H1 (cell line): ENCODE results near the gene PSMC3IP. TPM values are rescaled to one million over a fixed set of nuclear protein-coding genes. Genes with fewer than 3 reads are reported as not detected.

Experiments
- CTCF ChIA-PET: fragments of 300-600 bp; sonication (Branson Sonifier 250); formaldehyde crosslinking; loops from one replicate; lab custom pipeline; 2021; ENCODE audit not compliant: partially characterized antibody; lab: Charles Lee
- POLR2A ChIA-PET: fragments of 300-600 bp; sonication (Branson Sonifier 250); formaldehyde crosslinking; loops from one replicate; lab custom pipeline; 2021; ENCODE audit warnings: inconsistent platforms; ENCODE audit not compliant: partially characterized antibody; lab: Charles Lee
- DNase-seq, 2 experiments: peaks; one replicate each; pipeline versions ENCODE4 v3.0.0 to v3.0.0-alpha.2; 2010 to 2022; ENCODE audit warnings: low spot score in 2 of 2, low read depth in 1 of 2, mixed read lengths in 1 of 2
- FAIRE-seq: peaks from 2 replicates; lab custom pipeline; 2011; peaks lifted over from hg19 to GRCh38; lab: Jason Lieb, UNC
- H2AFZ ChIP-seq: 2 replicates; pipeline ENCODE4 v1.8.1; 2012; ENCODE audit warnings: low read length, inconsistent platforms
- H2AK5ac ChIP-seq: 2 replicates; pipeline ENCODE4 v1.6.1; 2013; ENCODE audit warnings: low read depth, low read length
- H2BK120ac ChIP-seq: replicated peaks from 2 replicates; pipeline ENCODE3; 2013; ENCODE audit warnings: low read depth, low read length, inconsistent platforms
- H2BK12ac ChIP-seq: 2 replicates; pipeline ENCODE4 v1.6.1; 2013; ENCODE audit warnings: low read depth, low read length
- H2BK15ac ChIP-seq: 2 replicates; pipeline ENCODE4 v1.6.1; 2013; ENCODE audit warnings: low read length
- H2BK20ac ChIP-seq: 2 replicates; pipeline ENCODE4 v1.6.1; 2013; ENCODE audit warnings: low read length
- H2BK5ac ChIP-seq: 2 replicates; pipeline ENCODE4 v1.6.1; 2013; ENCODE audit warnings: low read depth, low read length
- H3K14ac ChIP-seq: 2 replicates; pipeline ENCODE4 v1.6.1; 2013; ENCODE audit warnings: inconsistent platforms; ENCODE audit not compliant: insufficient read length
- H3K18ac ChIP-seq: 2 replicates; pipeline ENCODE4 v1.6.1; 2013; ENCODE audit warnings: low read length; ENCODE audit errors: extremely low read depth
- H3K23ac ChIP-seq: 2 replicates; pipeline ENCODE4 v1.6.1; 2013; ENCODE audit warnings: inconsistent platforms; ENCODE audit not compliant: insufficient read length
- H3K23me2 ChIP-seq: 2 replicates; pipeline ENCODE4 v1.6.1; 2013; ENCODE audit warnings: low read depth, low read length
- H3K27ac ChIP-seq: 2 replicates; pipeline ENCODE4 v1.6.1; 2011; ENCODE audit warnings: low read depth, low read length, inconsistent platforms
- H3K27me3 ChIP-seq, 4 experiments: replicated peaks in 1 of 4; 1 replicate in 1 of 4; 2 replicates in 3 of 4; pipeline versions ENCODE4 v1.6.1 to v1.8.1; 2011 to 2013; ENCODE audit warnings: low read length in 3 of 4, mild to moderate bottlenecking in 3 of 4, inconsistent platforms in 2 of 4, mixed read lengths in 2 of 4, moderate library complexity in 1 of 4; ENCODE audit not compliant: control insufficient read depth in 3 of 4, insufficient read depth in 3 of 4; ENCODE audit errors: extremely low read depth in 1 of 4
- H3K36me3 ChIP-seq, 4 experiments: 2 replicates each; pipeline versions ENCODE4 v1.6.1 to v1.8.1; 2011 to 2013; ENCODE audit warnings: mild to moderate bottlenecking in 4 of 4, low read length in 3 of 4, moderate library complexity in 2 of 4, control low read depth in 1 of 4, inconsistent platforms in 1 of 4; ENCODE audit not compliant: insufficient read depth in 4 of 4, control insufficient read depth in 2 of 4
- H3K4ac ChIP-seq: replicated peaks from 2 replicates; pipeline ENCODE3; 2013; ENCODE audit warnings: low read length, low read depth, mixed read lengths, inconsistent platforms; ENCODE audit not compliant: insufficient read length
- H3K4me1 ChIP-seq, 4 experiments: replicated peaks in 1 of 4; 1 replicate in 1 of 4; 2 replicates in 3 of 4; pipeline versions ENCODE4 v1.6.1 to v1.8.1; 2011 to 2013; ENCODE audit warnings: low read length in 3 of 4, inconsistent platforms in 2 of 4, mixed read lengths in 1 of 4; ENCODE audit not compliant: insufficient read depth in 4 of 4, control insufficient read depth in 3 of 4
- H3K4me2 ChIP-seq, 2 experiments: 2 replicates each; pipeline versions ENCODE4 v1.6.1 to v1.8.1; 2011 to 2013; ENCODE audit warnings: low read depth in 2 of 2, low read length in 2 of 2, control low read depth in 1 of 2, inconsistent platforms in 1 of 2, mild to moderate bottlenecking in 1 of 2; ENCODE audit not compliant: insufficient read depth in 1 of 2
- H3K4me3 ChIP-seq, 4 experiments: fragments of 200-600, 300-600 bp in 1 of 4; sonication (generic), shearing (Covaris generic), sonication (Bioruptor Twin) in 1 of 4; 2 replicates each; pipeline versions ENCODE4 v1.5.1 to v1.8.1; 2011 to 2016; ENCODE audit warnings: low read length in 4 of 4, low read depth in 3 of 4, control low read depth in 2 of 4, inconsistent platforms in 2 of 4, mild to moderate bottlenecking in 2 of 4, mixed read lengths in 1 of 4, moderate library complexity in 1 of 4; ENCODE audit not compliant: insufficient read depth in 2 of 4; ENCODE audit errors: extremely low read depth in 1 of 4
- H3K56ac ChIP-seq: replicated peaks from 2 replicates; pipeline ENCODE3; 2013; ENCODE audit warnings: low read depth, mild to moderate bottlenecking, mixed read lengths, low read length, inconsistent platforms; ENCODE audit not compliant: insufficient read length
- H3K79me1 ChIP-seq: 2 replicates; pipeline ENCODE4 v1.6.1; 2013; ENCODE audit warnings: low read depth, low read length, control low read depth
- H3K79me2 ChIP-seq, 2 experiments: 2 replicates each; pipeline versions ENCODE4 v1.6.1 to v1.8.1; 2012 to 2013; ENCODE audit warnings: low read length in 2 of 2, mild to moderate bottlenecking in 2 of 2, inconsistent platforms in 1 of 2; ENCODE audit not compliant: insufficient read depth in 2 of 2, control insufficient read depth in 1 of 2
- H3K9ac ChIP-seq, 4 experiments: replicated peaks in 1 of 4; 1 replicate in 1 of 4; 2 replicates in 3 of 4; pipeline versions ENCODE4 v1.6.1 to v1.8.1; 2011 to 2013; ENCODE audit warnings: low read depth in 3 of 4, low read length in 3 of 4, control low read depth in 2 of 4, mild to moderate bottlenecking in 2 of 4, moderate library complexity in 2 of 4, inconsistent platforms in 1 of 4; ENCODE audit errors: extremely low read depth in 1 of 4
- H3K9me3 ChIP-seq, 2 experiments: 2 replicates each; pipeline versions ENCODE4 v1.6.1 to v1.8.1; 2012 to 2013; ENCODE audit warnings: mild to moderate bottlenecking in 2 of 2, moderate library complexity in 2 of 2, control low read depth in 1 of 2, inconsistent platforms in 1 of 2, low read depth in 1 of 2, low read length in 1 of 2, mixed read lengths in 1 of 2; ENCODE audit not compliant: insufficient read depth in 2 of 2
- H4K20me1 ChIP-seq, 2 experiments: replicated peaks in 1 of 2; 2 replicates each; pipeline versions ENCODE3 to v1.8.1; 2011 to 2013; ENCODE audit warnings: inconsistent platforms in 2 of 2, low read length in 2 of 2, mild to moderate bottlenecking in 1 of 2; ENCODE audit not compliant: insufficient read depth in 2 of 2, control insufficient read depth in 1 of 2
- H4K5ac ChIP-seq: 2 replicates; pipeline ENCODE4 v1.6.1; 2013; ENCODE audit warnings: low read length, low read depth, mixed read lengths, inconsistent platforms; ENCODE audit not compliant: insufficient read length
- H4K8ac ChIP-seq: 2 replicates; pipeline ENCODE4 v1.8.0; 2013; ENCODE audit warnings: mild to moderate bottlenecking, moderate library complexity, low read length, inconsistent platforms; ENCODE audit not compliant: insufficient read depth; ENCODE audit errors: extremely low read depth
- H4K91ac ChIP-seq: replicated peaks from 2 replicates; pipeline ENCODE3; 2013; ENCODE audit warnings: low read length, mixed read lengths, inconsistent platforms; ENCODE audit not compliant: insufficient read length
- CBX5 ChIP-seq: fragments of 300-800, 300-1000 bp; sonication (generic); IDR thresholded peaks from 2 replicates; pipeline ENCODE4 v1.7.1; 2016; ENCODE audit warnings: antibody characterized with exemption, low read length, low read depth
- FOSL1 ChIP-seq: IDR thresholded peaks from 2 replicates; pipeline ENCODE4 v1.6.1; 2011; ENCODE audit warnings: mild to moderate bottlenecking, low read depth, low read length, moderate library complexity; ENCODE audit not compliant: insufficient read depth
- GTF2F1 ChIP-seq: IDR thresholded peaks from 2 replicates; pipeline ENCODE4 v1.6.1; 2012; ENCODE audit warnings: low read depth, low read length, improper control_type of control experiment, borderline replicate concordance
- NRF1 ChIP-seq: IDR thresholded peaks from 2 replicates; pipeline ENCODE4 v1.6.1; 2011; ENCODE audit warnings: mild to moderate bottlenecking, low read depth, low read length, improper control_type of control experiment
- PHF8 ChIP-seq: fragments of 200-600 bp; sonication (generic); conservative IDR thresholded peaks from 2 replicates; pipeline ENCODE4 v1.7.1; 2012; ENCODE audit warnings: low read depth, mild to moderate bottlenecking, inconsistent platforms, low read length, moderate library complexity
- SUZ12 ChIP-seq: fragments of 200-600 bp; sonication (generic); IDR thresholded peaks from 2 replicates; pipeline ENCODE4 v1.6.1; 2012; ENCODE audit warnings: mild to moderate bottlenecking, inconsistent platforms, low read length, moderate library complexity, mixed read lengths
- WGBS, 2 experiments: shearing (Covaris generic) in 1 of 2; methylation state at CpG; one replicate each; pipeline versions ENCODE4 v1.1.6 to v1.1.7; 2013 to 2015; ENCODE audit warnings: low lambda C conversion rate in 2 of 2, mixed read lengths in 2 of 2, inconsistent platforms in 1 of 2, low coverage in 1 of 2, missing lambda C conversion rate in 1 of 2; ENCODE audit not compliant: insufficient replicate concordance in 2 of 2, insufficient coverage in 1 of 2, insufficient read length in 1 of 2; ENCODE audit errors: extremely low coverage in 1 of 2, missing lambda C conversion rate in 1 of 2; 5-methylcytosine and 5-hydroxymethylcytosine counted together
- polyA plus RNA-seq, 7 experiments: library from polyadenylated mRNA; depleted of rRNA in 3 of 7; stranded (reverse) in 5 of 7; unstranded in 2 of 7; fragments of >200 nt in 5 of 7; fragments of 200-250 nt in 2 of 7; gene quantifications; 1 replicate in 5 of 7; 2 replicates in 1 of 7; 4 replicates in 1 of 7; pipeline versions ENCODE4 v1.2.1 to v1.2.3, GENCODE V29; 2011 to 2013; ENCODE audit warnings: missing spikeins in 2 of 7, mixed read lengths in 2 of 7
- total RNA-seq: library from RNA; stranded (reverse); fragmentation: NEBNext Ultra II Directional; extraction: Animal tissue kit (Norgen Biotek cat#: 25700); gene quantifications from 2 replicates; pipeline ENCODE4 v1.2.1, GENCODE V29; 2021
- TF ChIP-seq, protein P1 (sequence below): IDR thresholded peaks from 2 replicates; pipeline ENCODE4 v1.6.1; 2012; ENCODE audit warnings: low read length, inconsistent platforms

PSMC3IP gene
- total and polyA plus RNA-seq, 2 of the 8 experiments (the other 6 are each of a cell fraction or from before 2014, with no cell fraction given): 11.5 to 21.9 TPM

DNA sequence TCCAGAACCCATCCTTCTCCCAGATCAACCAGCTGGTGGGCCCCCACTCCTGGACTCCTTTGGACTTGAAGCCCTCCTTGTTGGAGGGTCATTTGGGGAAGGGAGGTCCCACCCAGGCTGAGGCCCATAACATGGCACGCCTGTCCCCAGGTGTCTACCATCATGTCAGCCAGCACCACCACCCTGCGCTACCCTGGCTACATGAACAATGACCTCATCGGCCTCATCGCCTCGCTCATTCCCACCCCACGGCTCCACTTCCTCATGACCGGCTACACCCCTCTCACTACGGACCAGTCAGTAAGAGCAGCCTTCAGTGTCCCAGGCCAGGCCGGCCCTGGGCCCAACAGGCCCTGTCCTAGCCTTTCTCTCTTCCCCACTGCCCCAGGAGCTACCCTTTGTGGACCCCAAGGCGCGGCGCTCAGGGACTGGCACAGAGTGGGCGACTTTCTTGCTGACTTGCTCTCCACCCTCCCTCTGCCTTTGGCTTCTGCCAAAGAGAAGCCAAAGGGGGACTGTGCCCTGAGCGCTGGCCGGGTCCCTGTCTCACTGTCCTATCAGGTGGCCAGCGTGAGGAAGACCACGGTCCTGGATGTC, 36.3 kb upstream of the PSMC3IP start:
- H3K79me1 ChIP-seq: no peaks in the 10 kb centered on the region; the same call in 1 of the 2 replicates
- H2BK15ac ChIP-seq: no peak overlapping the region
- H3K23me2 ChIP-seq: no peaks in the 10 kb centered on the region; the same call in 1 of the 2 replicates
- no peaks in the 10 kb centered on the region for H3K9me3 ChIP-seq
- H3K36me3 ChIP-seq: peaks cover 29 to 44% (median 40%) of the 10 kb centered on the region in 4 experiments; a peak in 7 of 8 replicates
- H3K4me1 ChIP-seq: peaks cover 0 to 5% (median 3%) of the 10 kb centered on the region in 4 experiments; a peak in 5 of 7 replicates
- H3K23ac ChIP-seq: no peak overlapping the region
- no peak overlapping the region for H2BK12ac ChIP-seq
- H3K18ac ChIP-seq: no peak overlapping the region
- H3K4me3 ChIP-seq: no peak overlapping the region
- DNase-seq (no peak), FAIRE-seq (no peak)
- WGBS, 2 experiments: 97% methylated on average over 12 of the region's 17 CpGs; no CpG with 5 or more reads in 1 of the 2 experiments
- H3K27me3 ChIP-seq: no peaks in the 10 kb centered on the region
- H2BK20ac ChIP-seq: no peak overlapping the region
- peaks cover 0 to 5% of the 10 kb centered on the region in 2 experiments; a peak in 2 of 4 replicates for H3K79me2 ChIP-seq
- TF ChIP-seq SUZ12 (no peak), NRF1 (no peak), GTF2F1 (no peak), CBX5 (no peak), PHF8 (no peak), FOSL1 (no peak)
- TF ChIP-seq, protein P1, sequence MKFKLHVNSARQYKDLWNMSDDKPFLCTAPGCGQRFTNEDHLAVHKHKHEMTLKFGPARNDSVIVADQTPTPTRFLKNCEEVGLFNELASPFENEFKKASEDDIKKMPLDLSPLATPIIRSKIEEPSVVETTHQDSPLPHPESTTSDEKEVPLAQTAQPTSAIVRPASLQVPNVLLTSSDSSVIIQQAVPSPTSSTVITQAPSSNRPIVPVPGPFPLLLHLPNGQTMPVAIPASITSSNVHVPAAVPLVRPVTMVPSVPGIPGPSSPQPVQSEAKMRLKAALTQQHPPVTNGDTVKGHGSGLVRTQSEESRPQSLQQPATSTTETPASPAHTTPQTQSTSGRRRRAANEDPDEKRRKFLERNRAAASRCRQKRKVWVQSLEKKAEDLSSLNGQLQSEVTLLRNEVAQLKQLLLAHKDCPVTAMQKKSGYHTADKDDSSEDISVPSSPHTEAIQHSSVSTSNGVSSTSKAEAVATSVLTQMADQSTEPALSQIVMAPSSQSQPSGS: no peak
- no peak overlapping the region for H3K14ac ChIP-seq
- H3K9ac ChIP-seq: no peak overlapping the region
- CTCF ChIA-PET: interaction anchor here (0.6 to 1.0 kb wide), 2 partner anchors 10 to 14 kb away, joined by 3 read pairs; no protein-coding TSS in a partner anchor
- H2BK5ac ChIP-seq: no peak overlapping the region
- no peak overlapping the region for H4K91ac ChIP-seq
- H3K4me2 ChIP-seq: no peak overlapping the region
- no peak overlapping the region for H2AK5ac ChIP-seq
- no peak overlapping the region for H3K4ac ChIP-seq
- H3K56ac ChIP-seq: no peak overlapping the region
- H3K27ac ChIP-seq: no peak overlapping the region
- peaks cover 0 to 5% of the 10 kb centered on the region in 2 experiments for H4K20me1 ChIP-seq
- H2BK120ac ChIP-seq: no peak overlapping the region
- no peak overlapping the region for H2AFZ ChIP-seq
- POLR2A ChIA-PET: interaction anchor here (2.2 kb wide), 1 partner anchor 16 kb away, joined by 5 read pairs; no protein-coding TSS in a partner anchor
- H4K8ac ChIP-seq: no peak overlapping the region
- H4K5ac ChIP-seq: no peak overlapping the region
